Stimulated activated CD4-positive, alpha-beta T cell treated with anti-CD3 and anti-CD28 coated beads, Interleukin-4, amount 100 ng/mL, for 24 hours (primary cell): ENCODE measurements around the gene CEACAM4.
A peak's percentile ranks its signal among the peaks of the same experiment; 100 is the strongest.
"Not testable (repeated sequence)": the region's sequence is repeated elsewhere in the genome, so short reads cannot be mapped to it uniquely, and the experiment has no call there.

Source experiments
- DNase-seq: peaks from one replicate; pipeline ENCODE4 v3.0.0-alpha.2; 2020

The CEACAM4 gene

DNA sequence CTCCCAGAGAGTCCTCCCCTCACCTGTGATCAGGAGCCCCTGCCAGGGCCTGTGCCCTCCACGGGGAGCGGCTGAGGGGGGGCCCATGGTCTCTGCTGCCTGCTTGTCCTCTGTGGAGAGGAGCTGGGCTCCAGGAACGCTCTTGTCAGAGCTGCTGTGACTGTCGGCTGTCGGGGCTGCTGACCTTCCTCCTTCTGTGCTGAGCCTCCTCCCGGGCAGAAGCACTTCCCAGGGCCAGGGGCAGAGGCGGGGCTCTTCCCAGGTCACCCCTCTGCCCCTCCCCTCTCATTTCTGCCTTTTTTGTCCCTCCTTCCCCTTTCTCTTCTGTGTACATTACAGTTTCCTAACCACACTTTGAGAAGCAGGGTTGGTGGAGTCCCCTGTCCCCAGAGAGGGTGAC is at the start of gene CEACAM4:
Gene CEACAM4, minus strand, starts transcription at position 198 of the 400 bp plus-strand sequence. Its CDS starts 111 bp downstream, at position 87.
- DNase-seq: no peak

DNA sequence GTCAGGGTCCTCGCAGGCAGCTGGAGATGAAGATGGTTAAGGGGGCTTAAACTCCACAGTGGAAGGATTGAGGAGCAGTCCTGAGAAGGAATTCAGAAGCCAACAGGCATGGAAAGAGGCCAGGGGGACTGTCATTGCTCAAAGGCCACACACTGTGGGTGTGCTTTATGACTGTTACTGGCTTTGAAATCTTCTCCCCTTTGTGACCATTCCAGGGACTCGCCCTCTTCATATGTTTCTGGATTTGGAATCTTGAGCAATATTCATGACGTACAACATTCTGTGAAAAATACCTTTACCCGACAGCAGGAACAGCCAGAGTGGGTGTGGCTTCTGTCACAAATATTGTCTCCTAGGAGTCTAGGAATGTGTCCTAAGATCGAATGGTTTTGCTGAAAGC is 44.6 kb upstream of the CEACAM4 start:
- no peak for DNase-seq

DNA sequence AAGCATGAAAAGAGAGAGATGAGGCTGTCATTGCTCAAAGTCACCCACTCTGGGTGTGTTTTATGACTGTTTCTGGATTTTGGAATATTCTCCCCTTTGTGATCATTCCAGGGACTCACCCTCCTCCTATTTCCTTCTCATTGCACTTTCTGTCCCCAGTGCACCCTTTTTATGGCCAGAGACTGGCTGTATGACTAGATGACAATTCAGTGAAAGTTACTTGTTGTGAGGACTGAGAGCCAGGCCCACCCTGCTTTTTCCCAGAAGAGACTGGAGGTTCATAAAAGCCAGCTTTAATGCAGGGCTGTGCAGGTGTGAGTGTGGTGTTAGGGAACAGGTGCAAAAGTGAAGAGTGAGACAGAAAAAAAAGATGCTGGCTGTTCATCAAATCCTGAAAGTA is 43.9 kb upstream of the CEACAM4 start:
- no peak for DNase-seq

DNA sequence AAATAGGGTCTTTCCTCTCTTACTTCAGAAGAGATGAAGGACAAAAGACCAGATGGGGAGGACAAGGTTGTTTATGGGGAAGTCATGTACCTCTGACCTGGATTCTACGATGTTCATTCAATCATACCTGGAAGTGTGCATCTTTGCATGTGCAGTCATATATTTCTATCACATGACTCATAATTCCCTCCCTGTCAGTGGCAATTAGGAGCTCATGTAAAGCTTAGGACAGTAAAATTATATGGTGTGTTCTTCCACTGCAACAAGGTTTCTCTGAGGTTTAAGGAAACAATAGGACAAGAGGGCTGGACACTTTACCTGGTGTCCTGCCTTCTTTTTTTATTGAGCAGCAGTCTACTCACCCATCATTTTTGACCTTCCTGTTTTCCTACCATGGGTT is 41.4 kb upstream of the CEACAM4 start:
- no peak for DNase-seq

DNA sequence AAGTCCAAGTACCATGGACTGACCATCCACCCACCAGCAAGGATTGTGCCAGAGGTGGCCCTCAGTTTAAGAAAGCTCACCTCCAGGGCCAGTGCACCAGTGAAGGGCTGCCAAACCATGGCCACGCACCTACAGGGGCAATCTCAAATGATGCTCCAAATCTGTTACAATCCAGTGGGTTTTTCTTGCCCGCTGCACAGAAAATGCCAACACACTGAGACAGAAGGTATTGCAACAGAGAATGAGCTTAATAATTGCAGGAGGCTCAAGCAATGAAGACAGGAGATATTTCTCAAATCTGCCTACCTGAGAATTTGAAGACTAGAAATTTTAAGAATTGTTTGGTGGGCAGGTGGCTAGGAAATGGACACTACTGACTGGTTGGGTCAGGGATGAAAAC is 39.2 kb upstream of the CEACAM4 start:
- DNase-seq: no peak

DNA sequence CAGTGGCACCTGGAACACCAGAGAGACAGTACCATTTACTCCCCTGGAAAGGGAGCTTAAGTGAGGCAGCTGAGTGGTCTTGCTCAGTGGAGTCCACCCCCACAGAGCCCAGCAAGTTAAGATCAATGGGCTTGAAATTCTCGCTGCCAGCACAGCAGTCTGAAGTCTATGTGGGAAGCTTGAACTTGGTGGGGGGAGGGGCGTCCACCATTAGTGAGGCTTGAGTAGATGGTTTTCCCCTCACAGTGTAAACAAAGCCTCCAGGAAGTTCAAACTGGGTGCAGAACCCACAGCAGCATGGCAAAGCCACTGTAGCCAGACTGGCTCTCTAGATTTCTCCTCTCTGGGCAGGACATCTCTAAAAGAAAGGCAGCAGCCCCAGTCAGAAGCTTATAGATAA is 30.3 kb upstream of the CEACAM4 start:
- no peak for DNase-seq

DNA sequence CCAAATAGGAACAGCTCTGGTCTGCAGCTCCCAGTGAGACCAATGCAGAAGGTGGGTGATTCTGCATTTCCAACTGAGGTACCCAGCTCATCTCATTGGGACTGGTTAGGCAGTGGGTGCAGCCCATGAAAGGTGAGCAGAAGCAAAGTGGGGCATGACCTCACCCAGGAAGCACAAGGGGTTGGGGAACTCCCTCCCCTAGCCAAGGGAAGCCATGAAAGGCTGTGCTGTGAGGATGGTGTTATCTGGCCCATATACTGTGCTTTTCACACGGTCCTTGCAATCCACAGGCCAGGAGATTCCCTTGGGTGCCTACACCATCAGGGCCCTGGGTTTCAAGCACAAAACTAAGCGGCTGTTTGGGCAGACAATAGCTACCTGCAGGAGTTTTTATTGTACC is 29.9 kb upstream of the CEACAM4 start:
- DNase-seq: not testable (repeated sequence)

DNA sequence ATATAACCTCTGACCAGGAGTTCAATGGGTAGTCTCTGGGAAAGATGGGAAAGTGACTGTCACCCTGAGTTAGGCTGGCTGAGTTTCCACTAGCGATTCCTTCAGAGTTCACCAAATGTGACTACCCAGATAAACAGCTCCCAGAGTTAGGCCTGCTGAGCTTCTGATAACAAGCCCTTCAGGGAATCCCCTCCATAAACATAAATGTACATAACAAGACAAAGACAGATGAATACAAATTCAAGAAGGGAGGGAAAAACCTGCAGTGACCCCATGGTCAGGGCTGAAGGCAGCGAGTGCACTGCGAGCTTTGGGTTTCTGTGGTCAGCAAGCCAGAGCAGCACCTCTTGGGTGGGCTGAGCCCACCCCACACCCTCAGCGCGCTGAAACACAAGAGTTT is 25.4 kb upstream of the CEACAM4 start:
- no peak for DNase-seq

DNA sequence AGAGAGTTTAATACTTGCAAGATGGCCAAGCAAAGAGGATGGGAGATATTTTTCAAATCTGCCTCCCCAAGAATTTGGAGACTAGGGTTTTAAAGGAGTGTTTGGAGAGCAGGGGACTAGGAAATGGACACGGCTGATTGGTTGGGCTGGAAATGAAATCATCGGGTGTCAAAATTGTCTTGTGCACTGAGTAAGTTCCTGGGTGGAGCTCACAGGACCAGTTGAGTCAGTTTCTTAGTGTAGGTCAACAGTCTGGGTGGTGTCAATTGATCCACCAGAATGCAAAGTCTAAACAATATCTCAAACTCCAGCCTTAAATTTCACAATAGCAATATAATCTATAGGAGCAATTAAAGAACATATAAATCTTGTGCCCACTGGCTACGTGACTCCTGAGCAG is 23.0 kb upstream of the CEACAM4 start:
- DNase-seq: no peak

DNA sequence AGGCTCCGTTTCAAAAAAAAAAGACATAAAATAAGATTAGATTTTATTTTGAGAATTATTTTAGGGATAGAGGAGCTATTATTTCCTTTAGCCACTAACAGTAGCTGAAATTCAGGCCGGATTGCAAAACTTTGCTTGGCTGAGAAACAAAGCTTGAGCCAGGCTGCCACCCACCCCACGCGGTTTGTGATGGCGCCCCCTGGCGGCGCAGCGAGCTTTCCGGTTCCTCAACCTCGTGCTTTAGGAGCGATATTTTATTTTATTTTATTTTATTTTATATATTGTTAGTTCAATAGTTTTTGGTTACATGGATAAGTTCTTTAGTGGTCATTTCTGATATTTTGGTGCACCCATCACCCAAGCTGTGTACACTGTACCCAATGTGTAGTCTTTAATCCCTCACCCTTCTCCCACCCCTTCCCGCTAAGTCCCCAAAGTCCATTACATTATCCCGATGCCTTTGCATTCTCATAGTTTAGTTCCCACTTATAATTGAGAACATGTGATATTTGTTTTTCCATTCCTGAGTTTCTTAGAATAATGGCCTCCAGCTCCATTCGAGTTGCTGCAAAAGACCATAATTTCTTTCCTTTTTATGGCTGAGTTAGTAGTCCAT is 19.8 kb upstream of the CEACAM4 start:
- peak; percentile 48 for DNase-seq

DNA sequence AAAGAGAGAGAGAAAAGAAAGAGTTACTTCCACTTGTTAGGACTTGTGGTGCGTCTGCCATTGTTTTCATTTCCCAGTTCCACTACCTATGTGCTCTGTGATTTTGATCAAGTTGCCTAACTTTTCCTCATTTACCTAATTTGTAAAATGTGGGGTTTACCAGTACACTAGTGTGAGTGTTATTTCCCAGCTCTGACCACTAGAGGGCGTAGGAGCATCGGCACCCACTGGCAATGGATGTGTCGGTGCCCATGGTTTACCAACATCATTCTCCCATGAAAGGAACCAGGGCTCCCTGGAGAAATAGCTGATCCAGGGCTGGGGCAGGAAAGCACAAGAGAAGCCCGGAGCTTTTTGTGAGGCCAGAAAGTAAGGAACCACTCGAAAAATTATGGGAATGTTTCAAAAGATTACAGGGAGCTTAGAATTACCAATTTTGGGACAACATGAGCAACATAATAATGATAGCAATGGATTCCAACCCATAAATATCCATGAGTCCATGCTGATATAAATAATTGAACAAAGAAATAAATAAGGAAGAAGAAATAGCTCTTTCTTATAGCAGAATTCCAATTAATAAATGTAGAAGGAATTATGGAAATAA is 15.1 kb upstream of the CEACAM4 start:
- DNase-seq: peak; percentile 83

DNA sequence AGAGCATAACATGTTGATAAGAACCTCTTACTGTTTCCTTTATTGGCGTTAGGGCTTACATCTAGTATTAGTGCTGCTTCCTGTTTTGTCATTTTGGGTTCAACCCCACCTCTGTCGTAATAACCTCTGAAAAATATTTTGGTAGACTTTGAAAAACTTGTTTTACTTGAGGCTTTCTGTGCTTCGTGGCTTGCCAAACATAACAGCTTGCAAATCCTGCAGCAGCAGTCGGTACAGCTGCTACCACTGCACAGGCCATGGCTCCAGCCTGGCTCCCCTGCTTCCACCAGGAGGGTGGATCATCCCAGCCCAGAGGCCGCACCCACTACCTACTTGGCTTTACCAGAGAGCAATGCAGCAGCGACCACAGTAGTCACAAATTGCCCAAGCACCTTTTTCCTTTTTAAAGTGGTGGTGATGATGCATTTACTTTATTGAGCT is 11.8 kb upstream of the CEACAM4 start:
- no peak for DNase-seq

DNA sequence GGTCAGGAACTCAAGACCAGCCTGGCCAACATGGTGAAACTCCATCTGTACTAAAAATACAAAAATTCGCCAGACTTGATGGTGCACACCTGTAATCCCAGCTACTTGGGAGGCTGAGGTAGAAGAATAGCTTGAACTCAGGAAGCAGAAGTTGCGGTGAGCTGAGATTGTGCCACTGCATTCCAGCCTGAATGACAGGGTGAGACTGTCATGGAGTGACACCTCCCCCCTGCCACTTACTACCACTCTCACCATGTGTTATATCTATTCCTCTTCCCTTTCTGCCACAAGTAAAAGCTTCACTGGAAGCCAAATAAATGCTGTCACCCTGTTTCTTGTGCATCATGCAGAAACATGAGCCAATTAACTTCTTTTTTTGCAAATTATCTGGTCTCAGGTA is 10.6 kb upstream of the CEACAM4 start:
- no peak for DNase-seq

DNA sequence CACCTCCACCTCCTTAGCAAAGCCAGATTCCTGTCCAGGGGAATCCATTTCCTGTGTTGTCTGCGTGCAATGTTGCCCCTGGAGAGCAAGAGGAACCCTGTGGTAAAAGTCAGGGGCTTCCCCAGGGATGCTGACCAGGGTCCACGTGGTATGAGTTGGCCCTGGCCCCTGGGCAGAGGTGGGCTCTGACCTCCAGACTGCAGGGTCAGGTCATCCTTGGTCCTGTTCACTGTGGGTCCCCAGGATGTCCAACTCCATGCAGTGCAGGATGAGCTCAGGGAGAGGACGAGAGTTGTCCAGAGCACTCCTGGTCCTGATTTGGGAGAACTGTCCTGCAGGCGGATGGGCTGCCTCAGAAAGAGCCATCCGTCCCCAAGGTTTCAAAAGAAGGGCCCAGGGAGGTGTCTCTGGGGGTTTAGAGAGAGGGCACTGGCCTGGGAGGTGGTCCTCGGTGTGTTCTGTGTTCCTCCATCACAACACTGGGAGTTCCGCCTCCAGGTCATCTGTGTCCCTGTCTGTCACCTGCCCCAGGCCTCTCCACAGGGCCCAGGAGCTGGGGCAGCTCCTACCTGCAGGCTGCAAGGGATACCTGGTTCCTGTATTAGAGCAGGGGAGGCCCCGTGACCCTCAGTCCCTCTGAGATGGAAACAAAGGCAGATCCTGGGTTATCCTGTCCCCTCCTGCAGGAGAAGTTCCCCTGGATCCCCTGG is 1.2 kb upstream of the CEACAM4 start:
- DNase-seq: no peak

DNA sequence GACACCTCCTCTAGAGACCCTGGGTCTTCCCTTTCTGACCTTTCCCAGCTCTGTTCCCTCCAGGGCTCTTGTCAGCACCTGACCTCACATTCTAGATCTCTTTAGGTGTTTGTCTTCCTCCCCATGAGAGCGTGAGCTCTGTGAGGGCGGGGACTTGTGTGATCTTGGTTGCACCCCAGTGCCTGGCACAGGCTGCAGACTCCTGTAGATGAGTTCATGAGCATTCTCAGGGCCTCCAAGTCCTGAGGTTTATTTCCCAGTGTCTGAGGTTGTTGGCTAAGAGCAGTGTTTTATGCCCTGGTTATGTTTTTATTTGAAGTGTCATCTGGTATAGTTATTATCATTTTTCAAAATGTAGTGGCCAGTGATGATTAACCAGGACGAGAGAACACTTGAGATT is 596 bp downstream of the CEACAM4 start:
- DNase-seq: no peak

DNA sequence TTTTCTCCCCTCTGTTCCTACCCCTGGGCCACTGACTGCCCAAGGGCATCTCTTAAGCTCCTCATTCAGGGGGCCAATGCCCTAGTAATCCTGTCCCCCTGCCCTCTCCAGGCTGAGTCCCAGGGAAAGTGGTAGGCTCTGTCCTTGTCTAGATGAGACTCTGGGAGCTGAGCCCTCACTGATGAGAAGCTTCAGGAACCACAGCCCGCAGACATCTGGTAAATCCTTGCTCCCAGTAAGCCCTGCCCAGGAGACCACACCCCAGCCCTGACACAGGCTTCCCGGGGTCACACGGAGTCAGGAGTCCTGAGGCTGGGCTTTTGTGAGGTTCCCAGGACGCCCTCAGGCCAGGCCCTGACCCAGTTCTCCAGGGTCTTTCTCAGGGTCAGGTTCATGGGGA is 1.9 kb downstream of the CEACAM4 start:
- DNase-seq: no peak

DNA sequence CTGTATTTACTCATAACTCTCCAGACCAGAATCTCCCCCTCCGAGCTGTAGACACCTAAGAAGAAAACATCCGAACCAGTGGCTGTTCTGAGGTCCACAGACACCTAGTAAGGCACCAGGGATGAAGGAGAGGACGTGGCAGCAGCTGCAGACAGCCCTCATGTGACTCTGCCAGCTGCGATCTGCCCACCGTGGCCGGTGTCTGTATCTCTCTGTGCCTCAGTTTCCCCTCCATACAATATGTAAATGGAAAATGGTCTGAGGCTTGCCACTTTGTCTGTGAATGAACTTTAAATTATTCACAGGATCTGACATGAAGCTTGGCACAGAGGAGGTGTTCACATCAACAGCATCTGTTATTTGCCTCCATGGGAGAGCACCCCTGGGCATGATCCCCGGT is 2.4 kb downstream of the CEACAM4 start:
- no peak for DNase-seq

DNA sequence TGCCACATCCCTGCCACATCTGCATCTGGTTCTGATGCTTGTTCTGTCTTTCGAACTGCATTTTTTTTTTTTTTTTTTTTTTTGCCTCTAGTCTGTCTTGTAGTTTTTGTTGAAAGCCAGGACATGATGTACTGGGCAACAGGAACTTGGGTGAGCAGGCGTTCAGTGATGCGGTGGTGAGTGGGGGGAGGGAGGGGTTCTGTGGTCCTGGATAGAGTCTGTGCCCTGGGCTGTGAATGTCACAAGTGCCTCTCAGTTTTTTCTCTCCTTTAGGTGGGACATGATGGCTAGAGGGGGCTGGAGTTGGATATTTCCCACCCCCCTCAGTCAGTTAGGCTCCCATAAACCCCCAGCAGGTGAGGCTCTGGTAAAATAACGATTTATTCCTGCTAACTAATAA is 3.5 kb downstream of the CEACAM4 start:
- DNase-seq: no peak

DNA sequence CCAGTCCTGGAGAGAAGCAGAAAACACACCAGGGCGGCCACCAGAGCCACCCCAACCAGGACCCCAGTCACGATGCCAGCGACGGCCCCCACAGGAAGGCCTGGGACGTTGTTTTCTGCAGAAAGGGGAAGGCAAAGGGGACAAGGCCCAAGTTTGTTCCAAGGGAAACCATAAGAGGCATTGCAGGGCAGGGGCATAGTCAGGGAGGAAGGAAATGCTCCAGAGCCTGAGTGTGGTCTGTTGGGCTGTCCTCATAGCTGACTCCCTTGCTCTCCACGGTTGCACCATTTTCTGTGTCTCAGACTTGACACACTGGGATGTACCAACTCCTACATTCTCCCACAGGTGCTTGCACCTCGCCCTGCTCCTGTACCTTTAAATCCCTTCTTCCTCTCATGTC is 5.2 kb downstream of the CEACAM4 start:
- no peak for DNase-seq

DNA sequence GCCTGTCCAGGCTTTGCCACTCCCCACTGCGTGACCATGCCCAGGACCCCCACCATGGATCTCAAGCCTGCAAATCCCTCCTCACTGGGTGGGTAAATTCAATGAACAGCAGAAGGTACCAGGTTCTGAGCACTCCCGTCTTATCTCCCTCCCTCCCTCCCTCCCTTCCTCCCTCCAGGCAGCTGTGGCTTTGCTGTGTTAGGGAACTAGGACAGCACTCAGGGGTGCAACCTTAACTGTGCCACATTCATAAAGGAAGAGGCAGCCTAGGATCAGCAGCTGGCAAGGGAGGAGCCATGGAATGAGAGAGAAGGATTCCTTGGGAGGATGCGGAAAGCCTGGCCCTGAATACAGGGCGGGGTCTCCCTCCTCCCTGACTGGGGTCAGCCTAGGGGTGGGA is 5.6 kb downstream of the CEACAM4 start:
- no peak for DNase-seq

DNA sequence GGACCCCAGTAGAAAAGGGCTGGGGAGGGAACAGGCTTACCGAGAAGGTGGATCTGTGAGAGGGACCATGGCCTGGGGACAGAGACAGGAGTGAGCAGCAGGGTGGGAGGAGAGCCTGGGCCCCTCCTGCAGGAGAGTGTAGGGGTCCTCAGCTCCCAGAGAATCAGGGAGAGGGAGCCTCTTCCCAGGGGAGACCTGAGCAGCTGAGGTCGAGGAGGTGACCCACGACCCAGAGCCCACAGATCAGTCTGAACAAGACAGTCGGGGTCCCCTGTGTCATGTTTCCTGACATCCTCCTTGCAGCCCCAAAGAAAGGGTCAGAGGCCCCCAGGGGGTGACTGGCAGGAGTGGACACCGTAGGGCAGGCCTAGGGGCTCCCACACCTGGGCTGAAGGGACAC is 6.7 kb downstream of the CEACAM4 start:
- DNase-seq: no peak

DNA sequence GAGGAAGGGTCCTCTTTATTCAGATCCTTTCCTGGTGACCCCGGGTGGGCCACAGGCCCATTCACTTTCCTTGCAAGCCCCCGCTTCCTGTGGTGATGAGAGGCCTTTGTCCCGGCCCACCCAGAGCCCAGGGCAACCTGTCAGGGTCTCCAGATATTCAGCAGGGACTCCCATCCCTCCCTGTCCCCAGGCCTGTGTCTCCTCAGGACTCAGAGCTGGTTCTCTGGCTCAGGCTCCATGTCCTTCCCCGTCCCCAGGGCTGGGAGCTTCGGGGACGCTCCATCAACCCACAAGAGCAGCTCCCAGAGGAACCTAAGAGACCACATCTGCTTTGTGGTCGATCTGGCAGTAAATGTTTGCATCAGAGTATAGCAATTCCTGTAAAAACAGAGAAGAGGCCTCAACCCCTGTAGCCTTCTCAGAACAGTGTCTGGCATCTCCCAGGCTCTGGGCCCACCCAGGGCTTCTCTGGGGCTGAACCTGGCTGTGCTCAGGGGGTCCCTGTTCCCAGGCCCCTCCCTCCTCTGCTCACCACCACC is 7.8 kb downstream of the CEACAM4 start:
- no peak for DNase-seq

DNA sequence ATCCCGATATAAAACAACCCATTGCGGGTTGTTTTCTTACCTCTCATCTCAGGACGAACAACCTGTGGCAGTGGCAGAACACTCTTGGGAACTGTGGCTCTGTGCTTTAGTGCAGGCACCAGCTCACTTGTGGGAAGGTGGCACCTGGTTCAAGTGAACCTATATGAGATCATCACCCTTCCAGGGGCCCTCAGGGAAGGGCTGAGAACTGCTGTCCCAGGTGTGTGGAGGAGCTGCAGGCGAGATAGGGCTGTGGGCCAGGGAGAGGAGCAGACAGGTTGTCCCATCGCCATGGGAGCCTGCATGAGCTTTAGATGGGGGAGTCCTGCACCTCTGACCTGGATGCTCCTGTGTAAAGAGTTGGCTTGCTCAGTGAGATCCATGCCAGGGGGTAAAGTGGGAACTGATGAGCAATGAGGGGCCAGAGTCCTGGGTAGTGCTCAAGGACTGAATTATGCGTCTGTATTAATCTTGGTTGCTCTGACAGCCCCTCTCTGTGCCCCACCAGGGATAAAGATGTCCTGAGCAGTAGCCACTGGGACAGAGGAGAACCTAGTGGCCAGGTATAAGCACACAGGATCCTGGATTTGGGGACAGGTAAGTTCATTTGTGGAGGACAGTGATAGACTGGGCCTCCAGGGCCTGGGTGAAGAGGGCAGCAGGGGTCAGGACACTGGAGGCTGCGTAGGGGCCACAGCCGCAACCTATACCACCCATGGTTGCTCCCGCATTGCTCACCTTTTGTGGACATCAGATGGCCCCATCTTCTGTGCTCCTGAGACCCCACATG is 8.7 kb downstream of the CEACAM4 start:
- no peak for DNase-seq
